GM12801 (cell line): ENCODE measurements around the gene MEIOB.

Source experiments
- TF ChIP-seq, protein P1 (sequence below): IDR thresholded peaks from one replicate; pipeline ENCODE4 v1.5.1; 2011; ENCODE audit warnings: control low read depth; ENCODE audit not compliant: insufficient read length; ENCODE audit errors: extremely low read depth

Gene MEIOB

DNA sequence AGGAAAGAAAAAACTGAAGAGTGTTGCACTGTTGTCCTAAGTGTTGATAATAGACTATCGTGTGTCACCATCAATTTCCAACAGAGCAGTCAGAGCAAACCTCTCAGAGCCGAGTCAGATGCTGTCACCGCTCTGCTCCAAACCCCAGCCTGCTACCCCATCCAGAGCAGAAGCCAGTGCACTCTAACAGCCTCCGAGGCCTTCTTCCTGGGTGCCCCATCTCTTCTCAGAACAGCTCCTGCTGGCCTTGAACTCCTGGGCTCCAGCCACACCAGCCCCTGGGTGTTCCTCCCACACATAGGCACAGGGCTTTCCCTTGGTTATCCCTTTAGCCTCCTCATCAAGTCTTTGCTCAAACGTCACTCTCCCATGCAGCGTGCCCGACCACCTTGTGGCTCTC lies 21.0 kb downstream of the MEIOB start:
- TF ChIP-seq, protein P1, sequence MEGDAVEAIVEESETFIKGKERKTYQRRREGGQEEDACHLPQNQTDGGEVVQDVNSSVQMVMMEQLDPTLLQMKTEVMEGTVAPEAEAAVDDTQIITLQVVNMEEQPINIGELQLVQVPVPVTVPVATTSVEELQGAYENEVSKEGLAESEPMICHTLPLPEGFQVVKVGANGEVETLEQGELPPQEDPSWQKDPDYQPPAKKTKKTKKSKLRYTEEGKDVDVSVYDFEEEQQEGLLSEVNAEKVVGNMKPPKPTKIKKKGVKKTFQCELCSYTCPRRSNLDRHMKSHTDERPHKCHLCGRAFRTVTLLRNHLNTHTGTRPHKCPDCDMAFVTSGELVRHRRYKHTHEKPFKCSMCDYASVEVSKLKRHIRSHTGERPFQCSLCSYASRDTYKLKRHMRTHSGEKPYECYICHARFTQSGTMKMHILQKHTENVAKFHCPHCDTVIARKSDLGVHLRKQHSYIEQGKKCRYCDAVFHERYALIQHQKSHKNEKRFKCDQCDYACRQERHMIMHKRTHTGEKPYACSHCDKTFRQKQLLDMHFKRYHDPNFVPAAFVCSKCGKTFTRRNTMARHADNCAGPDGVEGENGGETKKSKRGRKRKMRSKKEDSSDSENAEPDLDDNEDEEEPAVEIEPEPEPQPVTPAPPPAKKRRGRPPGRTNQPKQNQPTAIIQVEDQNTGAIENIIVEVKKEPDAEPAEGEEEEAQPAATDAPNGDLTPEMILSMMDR = no peak

DNA sequence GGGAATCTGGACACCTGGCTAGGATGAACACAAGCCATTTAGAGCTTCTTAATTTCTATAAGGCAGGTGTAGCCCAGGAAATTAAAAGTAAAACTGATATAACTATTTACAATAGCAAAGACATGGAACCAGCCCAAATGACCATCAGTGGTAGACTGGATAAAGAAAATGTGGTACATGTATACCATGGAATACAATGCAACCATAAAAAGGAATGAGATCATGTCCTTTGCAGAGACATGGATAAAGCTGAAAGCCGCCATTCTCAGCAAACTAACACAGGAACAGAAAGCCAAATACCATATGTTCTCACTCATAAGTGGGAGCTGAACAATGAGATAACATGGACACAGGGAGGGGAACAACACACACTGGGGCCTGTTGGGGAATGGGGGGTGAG lies 25.5 kb downstream of the MEIOB start:
- TF ChIP-seq, protein P1 = no peak

DNA sequence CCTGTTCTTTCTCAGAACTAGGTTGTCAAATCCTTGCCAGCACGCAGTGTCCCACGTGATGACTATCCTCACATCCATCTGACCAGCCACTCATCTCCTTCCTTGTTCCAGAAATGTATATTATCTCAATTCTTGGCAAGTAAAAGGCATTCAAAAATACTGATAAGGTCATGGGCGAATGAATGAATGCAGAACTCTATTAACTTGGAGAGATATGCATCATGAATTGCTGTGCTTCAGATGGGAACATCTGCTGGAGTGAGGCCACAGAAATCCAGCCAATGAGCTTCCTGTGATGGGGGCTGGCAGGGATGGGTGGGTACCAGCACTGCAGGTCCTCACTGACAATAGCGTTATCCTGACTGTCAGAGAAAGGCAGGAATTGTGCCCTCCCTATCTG lies 26.0 kb downstream of the MEIOB start:
- TF ChIP-seq, protein P1 = no peak

DNA sequence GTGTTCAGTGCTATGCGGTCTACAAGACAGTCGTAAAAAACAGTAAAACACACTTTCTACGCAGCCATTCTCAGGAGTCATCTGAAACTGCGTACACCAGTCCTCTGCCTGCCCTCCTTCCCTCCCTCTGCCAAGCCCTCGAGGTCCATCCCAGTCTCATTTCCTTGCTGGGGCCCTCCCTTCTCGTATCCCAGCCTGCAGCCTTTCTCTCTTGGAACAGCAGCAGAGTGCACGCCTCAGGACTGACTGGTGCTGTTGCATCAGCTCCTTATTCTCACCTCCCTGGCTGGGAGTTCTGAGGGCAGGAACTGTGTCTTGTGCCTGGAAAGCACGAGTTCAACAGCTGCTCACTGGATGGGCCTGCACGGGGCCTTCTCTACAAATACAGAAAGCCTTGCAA lies 32.4 kb downstream of the MEIOB start:
- TF ChIP-seq, protein P1 = no peak

DNA sequence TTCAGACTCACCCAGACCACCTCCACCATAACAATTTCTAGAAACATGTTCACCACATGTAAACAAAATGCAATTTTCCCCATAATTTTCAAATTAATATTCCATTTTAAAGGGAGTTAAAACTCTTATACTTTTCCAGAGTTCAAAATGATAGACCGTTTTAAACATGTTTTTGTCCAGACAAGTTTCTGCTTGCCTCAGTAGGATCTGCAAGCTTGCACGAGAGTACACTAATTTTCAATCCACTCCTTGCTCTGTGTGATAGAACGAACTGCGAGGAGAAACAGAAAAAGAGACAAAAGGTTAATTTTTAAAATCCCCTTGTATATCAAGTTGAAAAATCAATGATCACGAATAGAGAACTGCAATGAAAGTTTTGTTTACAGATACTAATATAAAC lies 37.9 kb downstream of the MEIOB start:
- TF ChIP-seq, protein P1 = no peak

DNA sequence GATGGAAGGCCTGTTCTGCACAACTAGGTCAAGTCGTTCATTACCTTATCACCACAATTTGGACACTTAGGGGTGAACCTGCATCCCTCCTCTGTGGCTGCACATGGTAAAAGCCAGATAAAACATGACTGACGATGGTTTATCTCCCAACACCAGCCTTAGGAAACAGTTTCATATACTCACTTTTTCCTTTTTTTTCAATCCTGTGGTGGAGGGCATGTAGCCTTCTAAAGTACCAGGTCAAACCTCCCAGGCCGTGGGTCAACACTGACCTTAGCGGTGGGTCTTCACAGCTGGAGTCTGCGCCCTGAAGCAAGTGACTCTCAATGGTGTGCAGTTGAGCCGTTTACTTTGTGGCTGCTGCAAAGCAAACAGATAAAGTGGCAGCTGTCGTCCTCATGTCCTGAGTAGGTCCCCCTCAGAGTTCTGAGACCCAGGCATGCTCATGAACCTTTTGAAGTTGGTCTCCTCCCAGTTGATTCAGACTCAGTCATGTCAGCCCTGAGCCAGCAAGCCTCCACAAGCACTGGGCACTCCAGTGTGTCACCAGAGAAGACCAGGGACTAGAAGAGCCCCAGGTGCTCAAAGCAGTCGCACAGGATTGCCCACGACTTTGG lies 39.0 kb downstream of the MEIOB start:
- TF ChIP-seq, protein P1 = no peak

DNA sequence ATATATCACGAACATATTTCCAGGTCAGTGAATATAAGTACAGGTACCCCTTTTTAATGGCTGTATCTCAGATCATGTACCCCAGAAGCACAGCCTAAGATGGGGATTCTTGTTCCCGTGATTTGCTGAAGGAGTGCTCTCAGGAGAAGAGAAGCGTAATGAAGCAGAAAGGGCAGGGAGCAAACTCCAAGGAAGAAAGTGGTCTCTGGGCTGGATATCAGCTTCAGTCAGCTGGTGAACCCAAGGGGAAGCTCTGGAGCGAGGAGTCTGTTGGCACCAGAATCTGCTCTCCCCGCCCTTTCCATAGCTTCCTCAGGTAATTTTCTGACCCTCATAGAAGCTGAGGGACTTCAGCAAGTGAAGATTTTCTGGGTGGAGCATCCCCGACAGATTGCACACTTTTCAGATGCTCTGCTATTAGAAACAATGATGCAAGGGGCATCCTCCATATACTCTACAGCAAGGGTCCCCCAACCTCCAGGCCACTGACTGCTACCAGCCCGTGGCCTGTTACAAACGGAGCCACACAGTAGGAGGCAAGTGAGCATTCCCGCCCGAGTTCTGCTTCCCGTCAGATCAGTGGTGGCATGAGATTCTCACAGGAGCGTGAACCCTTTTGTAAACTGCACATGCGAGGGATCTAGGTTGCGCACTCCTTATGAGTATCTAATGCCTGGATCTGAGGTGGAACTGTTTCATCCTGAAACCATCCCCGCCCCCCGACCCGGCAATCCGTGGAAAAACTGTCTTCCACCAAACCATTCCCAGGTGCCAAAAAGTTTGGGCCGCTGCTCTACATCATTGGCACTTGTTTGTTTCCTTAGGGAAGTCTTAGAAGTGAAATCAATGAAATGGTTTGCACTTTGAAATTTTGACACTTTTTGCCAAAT lies 40.5 kb downstream of the MEIOB start:
- TF ChIP-seq, protein P1 = no peak
